ENCODE measurements around the gene QRFP.

QRFP gene

DNA sequence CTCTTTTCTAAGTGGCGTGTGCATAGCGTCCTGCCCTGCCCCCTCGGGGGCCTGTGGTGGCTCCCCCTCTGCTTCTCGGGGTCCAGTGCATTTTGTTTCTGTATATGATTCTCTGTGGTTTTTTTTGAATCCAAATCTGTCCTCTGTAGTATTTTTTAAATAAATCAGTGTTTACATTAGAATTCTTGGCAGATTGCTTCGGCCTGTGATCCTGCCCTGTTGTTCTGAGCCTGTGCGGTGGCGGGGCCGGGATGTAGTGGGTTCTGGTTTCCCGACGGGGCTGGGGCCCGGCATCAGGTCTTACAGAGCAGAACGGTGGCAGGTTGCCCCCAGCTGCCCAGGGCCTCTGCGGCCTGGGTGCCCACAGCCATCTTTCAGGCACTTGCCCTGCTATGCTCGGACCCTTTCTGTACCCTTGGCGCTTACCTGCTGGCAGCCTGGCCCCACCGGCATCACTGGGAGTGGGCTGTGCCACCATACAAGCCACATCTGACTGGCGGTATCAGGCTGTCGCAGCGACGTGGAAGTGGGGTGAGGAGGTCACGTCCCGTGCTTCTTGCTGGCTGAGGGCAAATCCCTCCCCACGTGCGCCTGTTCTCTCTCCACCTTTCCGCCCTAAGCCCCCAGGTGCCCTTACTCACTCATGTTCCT lies 9.0 kb downstream of the QRFP start:
- TF ChIP-seq FOXM1 (IDR thresholded peaks at IDR 0.05; ENCODE audit: borderline replicate concordance, low read depth) (no peak), EGR1 (IDR thresholded peaks at IDR 0.05) (no peak), ZBTB7A (IDR thresholded peaks at IDR 0.05; ENCODE audit: low read depth) (no peak), YY1 (IDR thresholded peaks at IDR 0.05; ENCODE audit: low read depth) (no peak), CREB1 (IDR thresholded peaks at IDR 0.05; ENCODE audit: low read depth) (no peak), NFIC (IDR thresholded peaks at IDR 0.05) (no peak), TEAD4 (IDR thresholded peaks at IDR 0.05) (no peak), RAD21 (IDR thresholded peaks at IDR 0.05; ENCODE audit: low read depth) (no peak)
- TF ChIP-seq, protein P1, sequence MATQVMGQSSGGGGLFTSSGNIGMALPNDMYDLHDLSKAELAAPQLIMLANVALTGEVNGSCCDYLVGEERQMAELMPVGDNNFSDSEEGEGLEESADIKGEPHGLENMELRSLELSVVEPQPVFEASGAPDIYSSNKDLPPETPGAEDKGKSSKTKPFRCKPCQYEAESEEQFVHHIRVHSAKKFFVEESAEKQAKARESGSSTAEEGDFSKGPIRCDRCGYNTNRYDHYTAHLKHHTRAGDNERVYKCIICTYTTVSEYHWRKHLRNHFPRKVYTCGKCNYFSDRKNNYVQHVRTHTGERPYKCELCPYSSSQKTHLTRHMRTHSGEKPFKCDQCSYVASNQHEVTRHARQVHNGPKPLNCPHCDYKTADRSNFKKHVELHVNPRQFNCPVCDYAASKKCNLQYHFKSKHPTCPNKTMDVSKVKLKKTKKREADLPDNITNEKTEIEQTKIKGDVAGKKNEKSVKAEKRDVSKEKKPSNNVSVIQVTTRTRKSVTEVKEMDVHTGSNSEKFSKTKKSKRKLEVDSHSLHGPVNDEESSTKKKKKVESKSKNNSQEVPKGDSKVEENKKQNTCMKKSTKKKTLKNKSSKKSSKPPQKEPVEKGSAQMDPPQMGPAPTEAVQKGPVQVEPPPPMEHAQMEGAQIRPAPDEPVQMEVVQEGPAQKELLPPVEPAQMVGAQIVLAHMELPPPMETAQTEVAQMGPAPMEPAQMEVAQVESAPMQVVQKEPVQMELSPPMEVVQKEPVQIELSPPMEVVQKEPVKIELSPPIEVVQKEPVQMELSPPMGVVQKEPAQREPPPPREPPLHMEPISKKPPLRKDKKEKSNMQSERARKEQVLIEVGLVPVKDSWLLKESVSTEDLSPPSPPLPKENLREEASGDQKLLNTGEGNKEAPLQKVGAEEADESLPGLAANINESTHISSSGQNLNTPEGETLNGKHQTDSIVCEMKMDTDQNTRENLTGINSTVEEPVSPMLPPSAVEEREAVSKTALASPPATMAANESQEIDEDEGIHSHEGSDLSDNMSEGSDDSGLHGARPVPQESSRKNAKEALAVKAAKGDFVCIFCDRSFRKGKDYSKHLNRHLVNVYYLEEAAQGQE (IDR thresholded peaks at IDR 0.05; ENCODE audit: low read depth), result no peak
- TF ChIP-seq, protein P2, sequence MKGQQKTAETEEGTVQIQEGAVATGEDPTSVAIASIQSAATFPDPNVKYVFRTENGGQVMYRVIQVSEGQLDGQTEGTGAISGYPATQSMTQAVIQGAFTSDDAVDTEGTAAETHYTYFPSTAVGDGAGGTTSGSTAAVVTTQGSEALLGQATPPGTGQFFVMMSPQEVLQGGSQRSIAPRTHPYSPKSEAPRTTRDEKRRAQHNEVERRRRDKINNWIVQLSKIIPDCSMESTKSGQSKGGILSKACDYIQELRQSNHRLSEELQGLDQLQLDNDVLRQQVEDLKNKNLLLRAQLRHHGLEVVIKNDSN (IDR thresholded peaks at IDR 0.05), result no peak
- TF ChIP-seq, protein P3, sequence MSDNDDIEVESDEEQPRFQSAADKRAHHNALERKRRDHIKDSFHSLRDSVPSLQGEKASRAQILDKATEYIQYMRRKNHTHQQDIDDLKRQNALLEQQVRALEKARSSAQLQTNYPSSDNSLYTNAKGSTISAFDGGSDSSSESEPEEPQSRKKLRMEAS (IDR thresholded peaks at IDR 0.05), result no peak

DNA sequence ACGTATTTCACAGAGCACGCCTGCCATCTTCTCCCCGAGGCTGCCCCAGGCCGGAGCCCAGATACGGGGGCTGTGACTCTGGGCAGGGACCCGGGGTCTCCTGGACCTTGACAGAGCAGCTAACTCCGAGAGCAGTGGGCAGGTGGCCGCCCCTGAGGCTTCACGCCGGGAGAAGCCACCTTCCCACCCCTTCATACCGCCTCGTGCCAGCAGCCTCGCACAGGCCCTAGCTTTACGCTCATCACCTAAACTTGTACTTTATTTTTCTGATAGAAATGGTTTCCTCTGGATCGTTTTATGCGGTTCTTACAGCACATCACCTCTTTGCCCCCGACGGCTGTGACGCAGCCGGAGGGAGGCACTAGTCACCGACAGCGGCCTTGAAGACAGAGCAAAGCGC lies 9.6 kb downstream of the QRFP start:
- TF ChIP-seq ZBTB7A (IDR thresholded peaks at IDR 0.05; ENCODE audit: low read depth), result no peak
- no peak for TF ChIP-seq EP300 (IDR thresholded peaks at IDR 0.05; ENCODE audit: borderline replicate concordance)
- TF ChIP-seq, protein P1 (IDR thresholded peaks at IDR 0.05; ENCODE audit: low read depth), result no peak
- no peak for TF ChIP-seq TAF1 (IDR thresholded peaks at IDR 0.05; ENCODE audit: low read depth)
- TF ChIP-seq YY1 (IDR thresholded peaks at IDR 0.05; ENCODE audit: low read depth), result no peak
- TF ChIP-seq, protein P2 (IDR thresholded peaks at IDR 0.05), result no peak
- no peak for TF ChIP-seq TEAD4 (IDR thresholded peaks at IDR 0.05)
- TF ChIP-seq FOXM1 (IDR thresholded peaks at IDR 0.05; ENCODE audit: borderline replicate concordance, low read depth), result no peak
- TF ChIP-seq, protein P3 (IDR thresholded peaks at IDR 0.05), result no peak
- TF ChIP-seq CEBPB (IDR thresholded peaks at IDR 0.05), result no peak
- no peak for TF ChIP-seq CREB1 (IDR thresholded peaks at IDR 0.05; ENCODE audit: low read depth)
- TF ChIP-seq TCF12 (IDR thresholded peaks at IDR 0.05; ENCODE audit: low read depth), result no peak
- TF ChIP-seq EGR1 (IDR thresholded peaks at IDR 0.05), result no peak
- no peak for TF ChIP-seq NFIC (IDR thresholded peaks at IDR 0.05)
- TF ChIP-seq RAD21 (IDR thresholded peaks at IDR 0.05; ENCODE audit: low read depth), result no peak

DNA sequence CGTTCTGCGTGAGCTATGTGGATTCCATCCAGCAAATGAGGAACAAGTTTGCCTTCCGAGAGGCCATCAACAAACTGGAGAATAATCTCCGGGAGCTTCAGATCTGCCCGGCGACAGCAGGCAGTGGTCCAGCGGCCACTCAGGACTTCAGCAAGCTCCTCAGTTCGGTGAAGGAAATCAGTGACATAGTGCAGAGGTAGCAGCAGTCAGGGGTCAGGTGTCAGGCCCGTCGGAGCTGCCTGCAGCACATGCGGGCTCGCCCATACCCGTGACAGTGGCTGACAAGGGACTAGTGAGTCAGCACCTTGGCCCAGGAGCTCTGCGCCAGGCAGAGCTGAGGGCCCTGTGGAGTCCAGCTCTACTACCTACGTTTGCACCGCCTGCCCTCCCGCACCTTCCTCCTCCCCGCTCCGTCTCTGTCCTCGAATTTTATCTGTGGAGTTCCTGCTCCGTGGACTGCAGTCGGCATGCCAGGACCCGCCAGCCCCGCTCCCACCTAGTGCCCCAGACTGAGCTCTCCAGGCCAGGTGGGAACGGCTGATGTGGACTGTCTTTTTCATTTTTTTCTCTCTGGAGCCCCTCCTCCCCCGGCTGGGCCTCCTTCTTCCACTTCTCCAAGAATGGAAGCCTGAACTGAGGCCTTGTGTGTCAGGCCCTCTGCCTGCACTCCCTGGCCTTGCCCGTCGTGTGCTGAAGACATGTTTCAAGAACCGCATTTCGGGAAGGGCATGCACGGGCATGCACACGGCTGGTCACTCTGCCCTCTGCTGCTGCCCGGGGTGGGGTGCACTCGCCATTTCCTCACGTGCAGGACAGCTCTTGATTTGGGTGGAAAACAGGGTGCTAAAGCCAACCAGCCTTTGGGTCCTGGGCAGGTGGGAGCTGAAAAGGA lies 10.9 kb downstream of the QRFP start:
- TF ChIP-seq EP300 (IDR thresholded peaks at IDR 0.05; ENCODE audit: borderline replicate concordance), result no peak
- no peak for TF ChIP-seq NFIC (IDR thresholded peaks at IDR 0.05)
- no peak for TF ChIP-seq TAF1 (IDR thresholded peaks at IDR 0.05; ENCODE audit: low read depth)
- TF ChIP-seq YY1 (IDR thresholded peaks at IDR 0.05; ENCODE audit: low read depth), result no peak
- TF ChIP-seq, protein P3 (IDR thresholded peaks at IDR 0.05), result no peak
- TF ChIP-seq EGR1 (IDR thresholded peaks at IDR 0.05), result no peak
- TF ChIP-seq CREB1 (IDR thresholded peaks at IDR 0.05; ENCODE audit: low read depth), result no peak
- no peak for TF ChIP-seq CEBPB (IDR thresholded peaks at IDR 0.05)
- TF ChIP-seq TCF12 (IDR thresholded peaks at IDR 0.05; ENCODE audit: low read depth), result no peak
- TF ChIP-seq, protein P2 (IDR thresholded peaks at IDR 0.05), result no peak
- TF ChIP-seq, protein P1 (IDR thresholded peaks at IDR 0.05; ENCODE audit: low read depth), result no peak
